Trophoblast cell (in vitro differentiated cells and primary cell): ENCODE measurements around the gene RPS19.
A peak's percentile ranks its signal among the peaks of the same experiment; 100 is the strongest.

Experiments used
- DNase-seq, 2 donors: peaks; one replicate each; pipeline ENCODE4 v3.0.0-alpha.2; 2016
- H2AFZ ChIP-seq: 2 replicates; pipeline ENCODE4 v1.6.1; 2013; ENCODE audit warnings: low read length, moderate library complexity, mild to moderate bottlenecking; ENCODE audit not compliant: insufficient read depth, poor library complexity
- H2AK5ac ChIP-seq: 2 replicates; pipeline ENCODE4 v1.6.1; 2013; ENCODE audit warnings: mild to moderate bottlenecking, low read length
- H2BK120ac ChIP-seq: 2 replicates; pipeline ENCODE4 v1.6.1; 2013; ENCODE audit warnings: low read length, mild to moderate bottlenecking, moderate library complexity; ENCODE audit not compliant: insufficient read depth, poor library complexity
- H2BK12ac ChIP-seq: 2 replicates; pipeline ENCODE4 v1.6.1; 2013; ENCODE audit warnings: mild to moderate bottlenecking, low read length, moderate library complexity
- H2BK5ac ChIP-seq: 2 replicates; pipeline ENCODE4 v1.6.1; 2013; ENCODE audit warnings: low read length, low read depth, moderate library complexity, mild to moderate bottlenecking; ENCODE audit not compliant: poor library complexity
- H3K14ac ChIP-seq: 2 replicates; pipeline ENCODE4 v1.6.1; 2013; ENCODE audit warnings: mild to moderate bottlenecking, low read length
- H3K18ac ChIP-seq: 2 replicates; pipeline ENCODE4 v1.6.1; 2013; ENCODE audit warnings: mild to moderate bottlenecking, low read length
- H3K23ac ChIP-seq: 2 replicates; pipeline ENCODE4 v1.6.1; 2013; ENCODE audit warnings: low read length
- H3K27ac ChIP-seq: 2 replicates; pipeline ENCODE4 v1.5.1; 2013; ENCODE audit warnings: low read depth, mild to moderate bottlenecking, inconsistent platforms, low read length, moderate library complexity
- H3K27me3 ChIP-seq: 2 replicates; pipeline ENCODE4 v1.6.1; 2013; ENCODE audit warnings: inconsistent platforms, mild to moderate bottlenecking, low read length, moderate library complexity; ENCODE audit not compliant: insufficient read depth
- H3K36me3 ChIP-seq, 2 experiments: 1 replicate in 1 of 2; 2 replicates in 1 of 2; pipeline ENCODE4 v1.6.1; 2013; ENCODE audit warnings: low read length in 2 of 2, mild to moderate bottlenecking in 2 of 2, moderate library complexity in 1 of 2; ENCODE audit not compliant: insufficient read depth in 2 of 2, control insufficient read depth in 1 of 2
- H3K4ac ChIP-seq: 2 replicates; pipeline ENCODE4 v1.6.1; 2013; ENCODE audit warnings: low read depth, mild to moderate bottlenecking, low read length, moderate library complexity
- H3K4me1 ChIP-seq, 2 experiments: 1 replicate in 1 of 2; 2 replicates in 1 of 2; pipeline ENCODE4 v1.6.1; 2013; ENCODE audit warnings: low read length in 2 of 2, mild to moderate bottlenecking in 2 of 2, moderate library complexity in 1 of 2; ENCODE audit not compliant: insufficient read depth in 2 of 2, control insufficient read depth in 1 of 2
- H3K4me2 ChIP-seq: 2 replicates; pipeline ENCODE4 v1.6.1; 2013; ENCODE audit warnings: inconsistent platforms, mild to moderate bottlenecking, low read length, moderate library complexity
- H3K4me3 ChIP-seq: 2 replicates; pipeline ENCODE4 v1.5.1; 2013; ENCODE audit warnings: mild to moderate bottlenecking, low read depth, low read length, inconsistent platforms
- H3K79me1 ChIP-seq: one replicate; pipeline ENCODE4 v1.6.1; 2013; ENCODE audit warnings: low read length
- H3K79me2 ChIP-seq: 2 replicates; pipeline ENCODE4 v1.6.1; 2013; ENCODE audit warnings: low read length, mild to moderate bottlenecking; ENCODE audit not compliant: control insufficient read depth, insufficient read depth, poor library complexity
- H3K9ac ChIP-seq: 2 replicates; pipeline ENCODE4 v1.6.1; 2013; ENCODE audit warnings: mild to moderate bottlenecking, low read length
- H3K9me3 ChIP-seq: 2 replicates; pipeline ENCODE4 v1.6.1; 2013; ENCODE audit warnings: low read depth, mild to moderate bottlenecking, control low read depth, inconsistent platforms, low read length; ENCODE audit not compliant: insufficient read depth
- H4K12ac ChIP-seq: 2 replicates; pipeline ENCODE4 v1.6.1; 2013; ENCODE audit warnings: low read depth, mild to moderate bottlenecking, low read length, moderate library complexity
- H4K8ac ChIP-seq: 2 replicates; pipeline ENCODE4 v1.6.1; 2013; ENCODE audit warnings: low read depth, mild to moderate bottlenecking, low read length, moderate library complexity
- H4K91ac ChIP-seq: one replicate; pipeline ENCODE4 v1.6.1; 2013; ENCODE audit warnings: low read depth, mild to moderate bottlenecking, low read length, moderate library complexity
- WGBS: extraction: QIAGEN DNeasy Blood & Tissue Kit; methylation state at CpG from one replicate; pipeline ENCODE4 v1.1.7; 2013; ENCODE audit warnings: missing lambda C conversion rate; ENCODE audit not compliant: insufficient read length, insufficient coverage; ENCODE audit errors: extremely low coverage; 5-methylcytosine and 5-hydroxymethylcytosine counted together

RPS19 gene

GRCh38 chr19:41883821-41884733, 24.0 kb downstream of the RPS19 start:
- Histone ChIP-seq H3K4me2 (peak overlapping the region; percentile 96), H2BK5ac (no peak overlapping the region), H3K14ac (peak overlapping the region; percentile 40), H2BK120ac (no peak overlapping the region), H2BK12ac (no peak overlapping the region), H4K91ac (peak overlapping the region; percentile 97), H3K36me3 (peaks cover 3 to 9% of the 10 kb centered on the region in 2 experiments), H3K4me3 (peak overlapping the region; percentile 99), H3K9me3 (no peaks in the 10 kb centered on the region), H3K4me1 (peaks cover 15 to 17% of the 10 kb centered on the region in 2 experiments), H3K27me3 (peaks cover 2% of the 10 kb centered on the region), H4K8ac (peak overlapping the region; percentile 98), H3K18ac (peak overlapping the region; percentile 31), H3K23ac (no peak overlapping the region), H2AFZ (no peak overlapping the region), H3K4ac (peak overlapping the region; percentile 23), H3K79me2 (peaks cover 12% of the 10 kb centered on the region), H2AK5ac (no peak overlapping the region), H3K27ac (no peak overlapping the region), H3K79me1 (peaks cover 19% of the 10 kb centered on the region), H3K9ac (peak overlapping the region; percentile 98), H4K12ac (peak overlapping the region; percentile 33)
- WGBS: no CpG with 5 or more reads among the region's 66 CpGs
- DNase-seq: peak; percentile 97 to 98

DNA sequence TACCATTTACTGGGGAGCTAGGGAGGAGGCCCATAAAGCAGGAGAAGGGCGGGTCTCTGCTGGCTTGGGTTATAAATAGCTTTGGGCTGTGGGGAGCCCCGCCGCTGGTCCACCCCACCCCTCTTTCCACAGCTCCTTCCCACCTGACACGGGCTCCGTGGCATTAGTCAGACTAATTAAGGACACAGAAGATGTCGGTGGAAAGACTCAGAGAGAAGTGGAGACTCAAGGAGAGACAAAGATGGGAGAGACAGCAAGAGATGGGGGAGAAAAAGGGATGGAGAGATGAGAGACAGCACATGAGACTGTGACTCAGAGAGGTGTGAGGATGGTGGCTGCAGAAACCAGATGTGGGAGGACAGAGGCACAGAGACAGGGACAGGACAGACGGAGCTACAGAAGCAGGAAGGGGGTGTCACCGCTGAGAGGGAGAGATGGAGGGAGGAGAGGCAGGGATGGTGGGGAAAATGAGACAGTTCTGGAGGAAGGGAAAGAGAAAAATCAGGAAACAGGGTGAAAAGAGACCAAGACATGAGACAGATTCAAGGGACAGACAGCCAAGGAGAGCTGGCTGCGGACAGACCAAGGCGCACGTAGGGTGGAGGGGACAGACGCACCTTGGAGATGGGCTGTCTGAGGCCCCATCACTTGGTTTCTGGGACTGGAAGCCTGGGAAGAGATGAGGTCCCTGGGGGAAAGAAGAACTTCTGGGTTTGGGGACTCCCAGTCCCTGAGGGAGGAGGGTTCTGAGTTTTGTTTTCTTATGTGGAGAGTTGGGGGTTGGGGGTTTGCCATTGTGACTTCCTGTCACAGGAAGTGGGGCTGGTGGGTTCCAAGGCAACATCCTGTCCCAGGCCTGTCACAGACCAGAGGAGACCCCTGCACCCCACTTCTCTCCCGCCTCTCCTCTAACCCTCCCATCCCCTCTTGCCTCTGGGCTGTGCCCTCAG, 27.0 kb downstream of the RPS19 start:
- H3K27me3 ChIP-seq: no peaks in the 10 kb centered on the region
- WGBS: no CpG with 5 or more reads among the region's 13 CpGs
- peak overlapping the region; percentile 39 for H4K8ac ChIP-seq
- peak overlapping the region; percentile 30 for H3K27ac ChIP-seq
- peak overlapping the region; percentile 59 for H4K91ac ChIP-seq
- no peak for DNase-seq
- no peak overlapping the region for H3K9ac ChIP-seq
- peak overlapping the region; percentile 5 for H2BK12ac ChIP-seq
- H3K18ac ChIP-seq: peak overlapping the region; percentile 6
- peaks cover 12% of the 10 kb centered on the region for H3K79me2 ChIP-seq
- no peak overlapping the region for H2BK120ac ChIP-seq
- H3K4me3 ChIP-seq: no peak overlapping the region
- peaks cover 15 to 17% of the 10 kb centered on the region in 2 experiments for H3K4me1 ChIP-seq
- no peak overlapping the region for H2AFZ ChIP-seq
- no peak overlapping the region for H3K23ac ChIP-seq
- H3K36me3 ChIP-seq: peaks cover 18 to 25% of the 10 kb centered on the region in 2 experiments
- H2BK5ac ChIP-seq: no peak overlapping the region
- H3K9me3 ChIP-seq: no peaks in the 10 kb centered on the region
- peak overlapping the region; percentile 32 for H3K4me2 ChIP-seq
- peak overlapping the region; percentile 30 for H3K4ac ChIP-seq
- H2AK5ac ChIP-seq: peak overlapping the region; percentile 53
- H3K14ac ChIP-seq: peak overlapping the region; percentile 10
- H3K79me1 ChIP-seq: peaks cover 19% of the 10 kb centered on the region
- H4K12ac ChIP-seq: peak overlapping the region; percentile 34

- Histone ChIP-seq H3K4me1 (peaks cover 15 to 17% of the 10 kb centered on the region in 2 experiments), H4K91ac (peak overlapping the region; percentile 59), H2BK5ac (no peak overlapping the region), H3K9ac (no peak overlapping the region), H3K4me2 (peak overlapping the region; percentile 32), H2BK120ac (no peak overlapping the region), H3K36me3 (peaks cover 26 to 31% of the 10 kb centered on the region in 2 experiments), H3K23ac (no peak overlapping the region), H3K14ac (peak overlapping the region; percentile 10), H3K4me3 (no peak overlapping the region), H2AK5ac (no peak overlapping the region), H3K27me3 (no peaks in the 10 kb centered on the region), H3K79me1 (peaks cover 13% of the 10 kb centered on the region), H4K12ac (peak overlapping the region; percentile 34), H3K27ac (peak overlapping the region; percentile 30), H2AFZ (no peak overlapping the region), H2BK12ac (no peak overlapping the region), H3K18ac (no peak overlapping the region), H3K9me3 (no peaks in the 10 kb centered on the region), H3K79me2 (peaks cover 9% of the 10 kb centered on the region), H4K8ac (peak overlapping the region; percentile 39), H3K4ac (peak overlapping the region; percentile 30)
- DNase-seq: peak; percentile 74 to 91
- WGBS: no CpG with 5 or more reads among the region's 17 CpGs
Observed at GRCh38 chr19:41887711-41888382, 27.8 kb downstream of the RPS19 start.

GRCh38 chr19:41888926-41889325, 28.9 kb downstream of the RPS19 start:
- Histone ChIP-seq H2BK120ac (no peak overlapping the region), H3K23ac (no peak overlapping the region), H3K14ac (no peak overlapping the region), H3K79me2 (peaks cover 5% of the 10 kb centered on the region), H2BK12ac (no peak overlapping the region), H3K18ac (no peak overlapping the region), H3K36me3 (peaks cover 29 to 31% of the 10 kb centered on the region in 2 experiments), H3K4me3 (no peak overlapping the region), H2BK5ac (no peak overlapping the region), H4K91ac (no peak overlapping the region), H3K9ac (no peak overlapping the region), H2AK5ac (no peak overlapping the region), H3K27me3 (no peaks in the 10 kb centered on the region), H2AFZ (no peak overlapping the region), H3K9me3 (no peaks in the 10 kb centered on the region), H4K8ac (no peak overlapping the region), H3K4me1 (peaks cover 15 to 17% of the 10 kb centered on the region in 2 experiments), H3K27ac (no peak overlapping the region), H4K12ac (no peak overlapping the region), H3K4ac (no peak overlapping the region), H3K79me1 (peaks cover 7% of the 10 kb centered on the region), H3K4me2 (no peak overlapping the region)
- WGBS: no CpG with 5 or more reads among the region's 12 CpGs
- DNase-seq: no peak
